ENCODE results near the gene SORCS2.

- TF ChIP-seq CTCF (IDR thresholded peaks at IDR 0.05; ENCODE audit: borderline replicate concordance, extremely low read depth, low read length, poor library complexity, severe bottlenecking) (no peak), EZH2 (IDR thresholded peaks at IDR 0.05; ENCODE audit: borderline replicate concordance, low read depth, low read length, severe bottlenecking) (no peak)
Observed at GRCh38 chr4:7261536-7261935, 69.2 kb downstream of the SORCS2 start.
